ENCODE measurements around the gene AQP3.
"Not testable (repeated sequence)": the region's sequence is repeated elsewhere in the genome, so short reads cannot be mapped to it uniquely, and the experiment has no call there.

Gene AQP3

DNA sequence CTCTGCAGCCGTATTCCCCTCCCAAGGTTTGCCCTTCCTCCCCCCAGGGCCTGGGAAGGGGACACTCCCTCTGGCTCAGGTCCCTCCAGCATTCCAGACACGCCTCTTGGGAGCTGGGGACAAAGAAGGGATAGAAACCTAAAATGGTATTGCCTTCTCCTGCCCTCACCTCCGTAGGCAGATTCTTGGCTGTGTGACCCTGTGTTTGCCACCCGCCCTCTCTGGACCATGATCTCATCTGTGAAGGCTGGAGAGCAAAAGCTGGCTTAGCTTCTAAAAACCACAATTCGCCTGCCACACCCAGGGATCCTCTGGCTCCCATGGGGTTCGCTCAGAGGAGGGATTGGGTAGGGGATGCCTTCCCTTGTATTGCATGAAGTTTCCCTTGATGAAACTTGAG, 7.7 kb downstream of the AQP3 start:
- no peak for DNase-seq

- DNase-seq, result no peak
Measured at GRCh38 chr9:33438926-33439680, 8.3 kb downstream of the AQP3 start.

DNA sequence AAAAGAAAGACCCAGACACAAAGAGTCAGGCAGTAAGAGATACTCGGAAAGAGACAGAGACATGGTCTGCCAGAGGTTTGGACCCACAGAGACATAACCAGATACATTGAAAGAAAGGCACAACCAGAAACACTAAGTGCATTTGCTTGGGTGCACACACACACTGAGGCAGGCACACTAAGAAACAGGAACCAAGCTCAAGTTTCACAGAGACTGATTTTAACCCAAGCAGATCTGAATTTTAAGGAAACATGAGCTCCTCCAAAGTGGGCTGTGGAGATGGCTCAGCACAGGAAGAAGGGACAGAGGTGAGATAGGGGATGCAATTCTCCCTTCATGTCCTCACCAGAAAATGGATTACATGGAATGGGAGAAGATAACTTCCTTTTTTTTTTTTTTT, 9.5 kb downstream of the AQP3 start:
- no peak for DNase-seq

GRCh38 chr9:33437205-33437604, 10.2 kb downstream of the AQP3 start:
- DNase-seq, result no peak

- DNase-seq, result no peak
Measured at GRCh38 chr9:33436445-33436844, 10.9 kb downstream of the AQP3 start.

GRCh38 chr9:33435821-33436277, 11.5 kb downstream of the AQP3 start:
- no peak for DNase-seq

DNA sequence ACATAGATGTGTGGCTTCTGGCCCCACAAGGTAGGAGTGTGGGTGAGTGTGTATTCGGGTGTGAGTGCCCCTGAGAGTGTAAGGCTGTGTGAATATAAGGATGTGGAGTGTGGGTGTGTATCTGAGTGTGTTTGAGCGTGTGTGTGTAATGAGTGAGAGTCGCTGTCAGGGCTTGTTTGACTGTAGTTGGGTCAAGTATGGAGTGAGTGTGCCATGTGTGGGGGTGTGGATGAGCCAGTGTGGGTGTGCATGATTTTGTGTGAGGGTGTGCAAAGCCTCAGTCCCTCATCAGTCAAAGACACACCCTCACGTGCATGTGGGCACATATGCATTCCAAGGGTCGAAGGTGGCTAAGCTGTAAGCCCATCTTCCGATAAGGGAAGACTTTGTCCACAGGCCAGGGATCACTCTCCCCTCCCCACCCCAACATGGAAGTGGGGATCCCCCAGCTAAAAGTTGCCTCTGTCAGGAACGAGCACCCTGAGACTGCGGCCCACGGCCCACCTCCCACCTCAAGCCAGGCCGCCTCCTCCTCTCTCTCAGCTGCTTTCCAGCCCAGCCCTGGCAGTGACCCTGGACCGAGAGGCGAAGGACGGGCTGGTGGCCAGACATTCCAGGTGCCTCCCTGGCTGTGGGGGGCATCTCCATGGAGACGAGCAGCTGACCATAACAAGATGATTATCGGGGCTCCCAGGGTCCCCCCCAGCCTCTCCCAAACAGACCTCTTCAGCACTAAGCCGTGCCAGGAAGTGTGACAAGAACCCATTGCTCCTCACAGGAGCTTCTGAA, 12.9 kb downstream of the AQP3 start:
- no peak for DNase-seq

GRCh38 chr9:33433871-33434270, 13.5 kb downstream of the AQP3 start:
- DNase-seq, result no peak

DNA sequence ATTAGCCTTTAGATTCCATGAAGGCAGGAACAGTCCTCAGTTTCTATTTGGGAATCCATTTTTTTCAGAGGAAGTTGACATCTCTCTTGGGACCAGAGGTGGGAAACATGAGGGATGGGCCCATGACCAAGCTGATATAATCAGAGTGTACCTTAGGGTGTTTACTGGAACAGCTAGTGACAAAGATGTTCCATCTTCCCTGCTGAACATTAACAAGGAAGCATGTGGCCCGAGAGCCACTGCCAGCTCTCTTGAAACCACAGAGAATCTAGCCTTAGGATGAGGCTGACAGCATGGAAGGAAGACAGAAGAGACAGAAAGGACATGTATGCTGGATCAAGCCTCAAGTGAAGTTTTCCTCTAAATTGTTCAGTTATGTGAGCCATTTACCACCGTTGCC, 16.0 kb downstream of the AQP3 start:
- DNase-seq, result no peak

DNA sequence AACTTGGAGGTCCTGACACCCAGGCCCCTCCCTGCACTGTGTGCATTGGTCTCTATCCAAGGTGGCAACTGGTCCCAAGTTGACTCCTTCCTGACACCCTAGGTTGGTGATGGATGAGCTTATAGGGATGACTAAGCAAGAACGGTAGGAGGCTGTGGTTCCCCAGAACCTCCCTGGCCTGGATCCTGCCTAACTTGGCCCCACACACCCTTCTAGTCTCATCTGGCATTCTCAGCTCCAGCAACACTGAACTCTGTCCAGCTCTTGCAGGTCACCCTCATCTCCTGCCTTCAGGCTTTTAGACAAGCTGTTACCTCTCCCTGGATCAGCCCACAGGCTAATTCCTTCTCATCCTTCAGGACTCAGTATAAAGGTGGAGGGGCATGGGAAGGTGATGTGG, 16.5 kb downstream of the AQP3 start:
- no peak for DNase-seq

GRCh38 chr9:33429256-33429985, 18.0 kb downstream of the AQP3 start:
- no peak for DNase-seq

DNA sequence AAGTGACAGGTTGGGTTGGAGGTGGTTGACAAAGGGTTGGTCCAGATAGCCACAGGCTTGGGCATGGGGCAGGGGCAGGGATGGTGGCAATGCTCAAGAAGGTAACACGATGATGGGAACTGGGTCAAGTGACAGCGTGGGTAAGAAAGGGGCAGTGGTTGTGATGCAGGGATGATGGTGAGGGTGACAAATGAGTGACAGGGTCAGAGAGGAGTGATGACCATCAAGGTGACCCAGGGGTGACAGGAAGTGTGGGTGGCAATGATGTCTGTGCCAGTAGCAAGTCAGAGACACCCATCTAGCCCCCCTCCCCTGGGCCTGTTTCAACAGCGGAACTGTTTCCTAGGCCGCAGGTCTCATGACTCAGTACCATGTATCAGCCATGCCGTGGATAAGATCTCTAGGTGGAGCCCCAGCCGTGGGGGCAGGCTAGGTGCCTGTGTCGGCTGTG, 20.5 kb downstream of the AQP3 start:
- DNase-seq, result no peak

GRCh38 chr9:33425128-33425533, 22.3 kb downstream of the AQP3 start:
- no peak for DNase-seq

- DNase-seq, result not testable (repeated sequence)
Measured at GRCh38 chr9:33424492-33424891, 22.9 kb downstream of the AQP3 start.

DNA sequence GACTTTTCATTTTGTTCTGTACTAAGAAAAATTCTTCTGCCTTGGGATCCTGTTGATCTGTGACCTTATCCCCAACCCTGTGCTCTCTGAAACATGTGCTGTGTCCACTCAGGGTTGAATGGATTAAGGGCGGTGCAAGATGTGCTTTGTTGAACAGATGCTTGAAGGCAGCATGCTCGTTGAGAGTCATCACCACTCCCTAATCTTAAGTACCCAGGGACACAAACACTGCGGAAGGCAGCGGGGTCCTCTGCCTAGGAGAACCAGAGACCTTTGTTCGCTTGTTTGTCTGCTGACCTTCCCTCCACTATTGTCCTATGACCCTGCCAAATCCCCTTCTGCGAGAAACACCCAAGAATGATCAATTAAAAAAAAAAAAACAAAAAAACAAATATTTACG, 23.4 kb downstream of the AQP3 start:
- not testable (repeated sequence) for DNase-seq

GRCh38 chr9:33419708-33420303, 27.6 kb downstream of the AQP3 start:
- DNase-seq, result no peak

- DNase-seq, result no peak
Measured at GRCh38 chr9:33418090-33418489, 29.3 kb downstream of the AQP3 start.

DNA sequence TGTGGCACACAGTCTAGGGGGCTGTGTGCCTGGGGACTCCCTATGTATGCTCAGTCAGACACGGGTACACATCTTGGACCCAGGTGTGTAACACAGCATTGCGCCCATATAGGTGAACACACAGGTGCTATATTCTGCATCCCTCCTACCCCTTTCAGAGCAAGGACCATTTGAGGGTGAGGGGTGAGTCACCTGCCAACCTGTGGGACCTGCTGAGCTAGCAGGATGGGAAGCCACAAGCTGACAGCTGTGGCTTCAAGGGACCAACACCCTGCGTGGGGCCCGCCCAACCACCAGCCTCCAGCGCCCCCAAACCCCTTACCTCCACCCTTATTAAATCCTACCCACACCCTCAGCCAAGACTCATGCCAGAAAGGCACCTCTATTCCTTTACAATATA, 30.4 kb downstream of the AQP3 start:
- DNase-seq, result no peak

DNA sequence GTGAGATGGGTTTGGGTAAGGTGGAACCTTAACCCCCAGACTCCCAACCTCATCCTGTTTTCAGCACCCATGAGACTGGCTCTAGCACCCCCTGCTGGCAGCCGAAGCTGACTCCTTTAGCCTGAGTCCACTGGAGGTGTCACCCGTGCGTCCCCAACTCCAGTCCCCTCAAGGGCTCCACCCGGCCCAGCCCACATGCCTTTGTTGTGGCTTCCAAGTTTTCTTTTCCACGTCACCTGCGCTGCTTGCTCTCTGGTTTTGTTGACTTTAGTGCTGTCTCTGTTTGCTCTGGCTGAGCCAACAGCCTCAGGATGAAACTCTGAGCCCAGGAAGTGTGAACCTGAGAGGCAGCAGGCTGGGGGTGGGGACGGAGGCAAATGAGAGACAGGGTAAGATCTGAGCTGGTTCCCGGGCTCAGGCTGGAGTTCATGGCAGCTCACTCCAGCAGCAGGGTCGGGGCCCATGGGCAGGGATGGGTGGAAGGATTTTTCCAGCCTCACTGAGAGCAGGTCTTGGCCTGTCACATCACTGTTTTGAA, 31.8 kb downstream of the AQP3 start:
- peak; percentile 20 for DNase-seq

DNA sequence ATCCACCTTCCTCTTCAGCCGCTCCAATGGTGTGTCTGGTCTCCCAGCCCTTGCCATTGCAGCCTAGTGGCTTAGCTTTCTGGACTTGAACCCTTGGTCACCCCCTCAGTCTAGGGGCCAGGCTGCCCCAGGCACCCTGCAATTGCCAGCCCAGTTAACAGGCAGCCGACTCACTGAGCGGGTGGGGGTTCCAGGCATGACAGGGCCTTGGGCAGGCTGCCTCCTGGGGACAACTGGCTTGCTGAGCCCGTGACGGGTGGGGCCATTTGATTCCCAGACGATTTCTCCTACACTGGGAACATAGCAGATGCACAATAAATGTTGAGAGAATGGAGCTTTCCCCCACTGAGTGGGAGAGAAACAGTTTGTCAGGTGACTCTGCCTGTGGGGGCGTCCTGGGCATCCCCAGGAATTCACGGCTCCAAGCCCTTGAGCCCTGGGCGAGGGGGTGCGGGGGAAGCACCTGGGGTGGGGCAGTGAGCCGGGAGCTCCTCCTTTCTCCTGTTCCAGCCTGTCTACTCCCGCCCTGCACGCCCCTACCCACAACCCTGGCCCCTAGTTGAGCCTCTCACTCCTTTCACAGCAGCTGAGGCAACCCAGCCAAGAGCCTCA, 32.4 kb downstream of the AQP3 start:
- no peak for DNase-seq

- DNase-seq, result no peak
Measured at GRCh38 chr9:33414268-33414667, 33.1 kb downstream of the AQP3 start.

GRCh38 chr9:33408087-33408486, 39.3 kb downstream of the AQP3 start:
- no peak for DNase-seq
